GM21381 (cell line): ENCODE results near the gene KRT71.
"Not testable (repeated sequence)": the region's sequence is repeated elsewhere in the genome, so short reads cannot be mapped to it uniquely, and the experiment has no call there.

Experiments used
- ATAC-seq: cut with Tn5 transposase; IDR thresholded peaks from one replicate; pipeline ENCODE4 v1.9.1; 2021; ENCODE audit warnings: mild to moderate bottlenecking, moderate library complexity; ENCODE audit not compliant: unreplicated experiment

The KRT71 gene

GRCh38 chr12:52552681-52553195, at the start of gene KRT71:
KRT71 (minus strand) TSS chr12:52553145; CDS start chr12:52553077, 68 bp downstream.
- ATAC-seq, result no peak

GRCh38 chr12:52602552-52602951, 49.6 kb upstream of the KRT71 start:
- no peak for ATAC-seq

- no peak for ATAC-seq
Observed at GRCh38 chr12:52601671-52602070, 48.7 kb upstream of the KRT71 start.

- no peak for ATAC-seq
Observed at GRCh38 chr12:52600941-52601481, 48.1 kb upstream of the KRT71 start, which contains the start of gene KRT72. KRT72 (minus strand) TSS chr12:52601463; CDS start chr12:52601452, 11 bp downstream.

- ATAC-seq, result no peak
Observed at GRCh38 chr12:52600475-52600874, 47.5 kb upstream of the KRT71 start.

GRCh38 chr12:52600071-52600470, 47.1 kb upstream of the KRT71 start:
- ATAC-seq, result no peak

- no peak for ATAC-seq
Observed at GRCh38 chr12:52598966-52599365, 46.0 kb upstream of the KRT71 start.

- ATAC-seq, result not testable (repeated sequence)
Observed at GRCh38 chr12:52594237-52594636, 41.3 kb upstream of the KRT71 start.

- no peak for ATAC-seq
Observed at GRCh38 chr12:52591521-52591920, 38.6 kb upstream of the KRT71 start.

GRCh38 chr12:52590021-52590420, 37.1 kb upstream of the KRT71 start:
- ATAC-seq, result no peak

- no peak for ATAC-seq
Observed at GRCh38 chr12:52587563-52587962, 34.6 kb upstream of the KRT71 start.

GRCh38 chr12:52585946-52586345, 33.0 kb upstream of the KRT71 start:
- ATAC-seq, result no peak

- ATAC-seq, result no peak
Observed at GRCh38 chr12:52585066-52585465, 32.1 kb upstream of the KRT71 start.

GRCh38 chr12:52584156-52584682, 31.3 kb upstream of the KRT71 start:
- ATAC-seq, result no peak

- no peak for ATAC-seq
Observed at GRCh38 chr12:52582971-52583456, 30.1 kb upstream of the KRT71 start.

GRCh38 chr12:52582486-52582885, 29.5 kb upstream of the KRT71 start:
- no peak for ATAC-seq

- no peak for ATAC-seq
Observed at GRCh38 chr12:52581481-52581880, 28.5 kb upstream of the KRT71 start.

GRCh38 chr12:52581066-52581465, 28.1 kb upstream of the KRT71 start:
- no peak for ATAC-seq

- ATAC-seq, result no peak
Observed at GRCh38 chr12:52580496-52580895, 27.6 kb upstream of the KRT71 start.

GRCh38 chr12:52579468-52580465, 26.8 kb upstream of the KRT71 start:
- ATAC-seq, result no peak

GRCh38 chr12:52578469-52578868, 25.5 kb upstream of the KRT71 start:
- ATAC-seq, result no peak
